ENCODE measurements around the gene NUFIP1. TPM values are rescaled to one million over a fixed set of nuclear protein-coding genes. Genes with fewer than 3 reads are reported as not detected.

The NUFIP1 gene
- polyA plus RNA-seq, 1 experiment: 4.0 TPM

DNA sequence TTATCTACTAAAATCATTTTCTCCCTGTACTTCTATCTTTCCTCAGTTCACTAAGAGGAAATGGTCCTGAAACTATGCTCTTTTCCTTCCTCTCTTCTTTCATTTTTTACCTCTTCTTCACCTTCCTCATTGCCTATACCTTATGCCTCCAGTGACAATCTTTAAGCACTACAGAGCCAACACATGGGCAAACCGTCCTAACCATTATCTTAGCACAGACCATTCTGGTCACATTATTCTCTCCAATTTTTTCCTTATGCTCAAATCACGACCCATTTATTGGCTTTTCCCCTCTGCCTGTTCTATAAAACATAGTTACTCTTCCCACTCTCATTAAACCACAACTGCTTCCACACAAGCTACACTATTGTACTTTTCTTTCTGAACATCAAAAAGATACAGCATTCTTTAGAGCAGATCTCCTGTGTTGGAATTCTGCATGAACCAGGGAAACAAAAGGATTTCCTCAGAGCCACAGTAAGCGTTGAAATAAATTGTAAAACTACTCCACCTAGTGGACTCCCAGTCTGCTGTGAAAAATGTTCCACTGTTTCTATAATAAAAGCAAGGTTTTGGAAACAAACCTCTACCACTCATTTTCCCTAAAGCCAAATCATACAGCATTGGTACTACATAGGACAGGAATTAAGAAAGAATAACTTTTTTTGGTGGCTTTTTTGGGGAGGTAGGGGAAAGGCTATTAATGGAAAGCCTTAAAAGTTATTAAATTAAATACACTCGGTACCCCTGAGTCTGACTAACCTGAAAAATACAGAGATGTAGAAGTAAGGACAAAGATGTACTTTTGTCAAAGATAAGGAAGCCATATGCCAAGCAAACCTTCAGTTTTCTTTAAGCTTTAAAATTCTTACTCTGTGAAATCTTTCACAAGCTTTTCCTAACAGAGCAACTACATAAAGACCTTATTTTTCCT, 19.5 kb downstream of the NUFIP1 start:
- ChIA-PET CTCF (interaction anchor here (0.6 to 7.4 kb wide), 36 partner anchors 8 to 1068 kb away, joined by 3 to 129 read pairs (median 3); partner anchors contain the start of gene TSC22D1), POLR2A (no interaction called here)
- Histone ChIP-seq H3K9me3 (ENCODE audit: control insufficient read depth, insufficient read depth, low read length) (no peaks in the 10 kb centered on the region), H3K27ac (ENCODE audit: low read depth, low read length) (no peak overlapping the region), H3K27me3 (ENCODE audit: control insufficient read depth, insufficient read depth, low read length) (no peaks in the 10 kb centered on the region), H3K4me3 (ENCODE audit: low read depth, low read length) (no peak overlapping the region)
- DNase-seq (ENCODE audit: low read depth, low spot score): peak; percentile 34
- TF ChIP-seq, protein P1, sequence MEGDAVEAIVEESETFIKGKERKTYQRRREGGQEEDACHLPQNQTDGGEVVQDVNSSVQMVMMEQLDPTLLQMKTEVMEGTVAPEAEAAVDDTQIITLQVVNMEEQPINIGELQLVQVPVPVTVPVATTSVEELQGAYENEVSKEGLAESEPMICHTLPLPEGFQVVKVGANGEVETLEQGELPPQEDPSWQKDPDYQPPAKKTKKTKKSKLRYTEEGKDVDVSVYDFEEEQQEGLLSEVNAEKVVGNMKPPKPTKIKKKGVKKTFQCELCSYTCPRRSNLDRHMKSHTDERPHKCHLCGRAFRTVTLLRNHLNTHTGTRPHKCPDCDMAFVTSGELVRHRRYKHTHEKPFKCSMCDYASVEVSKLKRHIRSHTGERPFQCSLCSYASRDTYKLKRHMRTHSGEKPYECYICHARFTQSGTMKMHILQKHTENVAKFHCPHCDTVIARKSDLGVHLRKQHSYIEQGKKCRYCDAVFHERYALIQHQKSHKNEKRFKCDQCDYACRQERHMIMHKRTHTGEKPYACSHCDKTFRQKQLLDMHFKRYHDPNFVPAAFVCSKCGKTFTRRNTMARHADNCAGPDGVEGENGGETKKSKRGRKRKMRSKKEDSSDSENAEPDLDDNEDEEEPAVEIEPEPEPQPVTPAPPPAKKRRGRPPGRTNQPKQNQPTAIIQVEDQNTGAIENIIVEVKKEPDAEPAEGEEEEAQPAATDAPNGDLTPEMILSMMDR (IDR thresholded peaks at IDR 0.05; ENCODE audit: low read depth, low read length): peak; percentile 73

DNA sequence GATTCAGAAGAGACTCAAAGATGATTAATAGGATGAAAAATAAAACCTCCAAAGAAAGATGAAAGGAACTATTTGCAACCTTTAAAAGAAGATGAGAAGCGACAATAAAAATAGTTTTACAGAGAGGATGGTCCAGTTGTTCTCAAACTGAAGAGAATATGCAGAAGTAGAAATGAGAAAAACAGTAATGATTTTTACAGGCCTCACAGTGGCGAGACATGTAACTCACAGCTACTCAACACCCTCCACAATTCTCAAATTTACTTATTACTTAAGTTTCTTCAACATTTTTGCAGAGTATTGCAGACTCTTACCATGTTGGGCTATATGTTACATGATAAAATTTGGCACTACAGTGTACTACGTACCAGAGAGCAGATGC, 20.8 kb downstream of the NUFIP1 start:
- DNase-seq (ENCODE audit: low read depth, low spot score): no peak
- CTCF ChIA-PET: interaction anchor here (0.6 to 7.4 kb wide), 4 partner anchors 395 to 1060 kb away, joined by 4 to 129 read pairs (median 8); no protein-coding TSS in a partner anchor
- H3K27me3 ChIP-seq (ENCODE audit: control insufficient read depth, insufficient read depth, low read length): no peaks in the 10 kb centered on the region
- H3K27ac ChIP-seq (ENCODE audit: low read depth, low read length): no peak overlapping the region
- TF ChIP-seq, protein P1 (IDR thresholded peaks at IDR 0.05; ENCODE audit: low read depth, low read length): no peak
- H3K4me3 ChIP-seq (ENCODE audit: low read depth, low read length): no peak overlapping the region
- no peaks in the 10 kb centered on the region for H3K9me3 ChIP-seq (ENCODE audit: control insufficient read depth, insufficient read depth, low read length)
- POLR2A ChIA-PET: no interaction called here

DNA sequence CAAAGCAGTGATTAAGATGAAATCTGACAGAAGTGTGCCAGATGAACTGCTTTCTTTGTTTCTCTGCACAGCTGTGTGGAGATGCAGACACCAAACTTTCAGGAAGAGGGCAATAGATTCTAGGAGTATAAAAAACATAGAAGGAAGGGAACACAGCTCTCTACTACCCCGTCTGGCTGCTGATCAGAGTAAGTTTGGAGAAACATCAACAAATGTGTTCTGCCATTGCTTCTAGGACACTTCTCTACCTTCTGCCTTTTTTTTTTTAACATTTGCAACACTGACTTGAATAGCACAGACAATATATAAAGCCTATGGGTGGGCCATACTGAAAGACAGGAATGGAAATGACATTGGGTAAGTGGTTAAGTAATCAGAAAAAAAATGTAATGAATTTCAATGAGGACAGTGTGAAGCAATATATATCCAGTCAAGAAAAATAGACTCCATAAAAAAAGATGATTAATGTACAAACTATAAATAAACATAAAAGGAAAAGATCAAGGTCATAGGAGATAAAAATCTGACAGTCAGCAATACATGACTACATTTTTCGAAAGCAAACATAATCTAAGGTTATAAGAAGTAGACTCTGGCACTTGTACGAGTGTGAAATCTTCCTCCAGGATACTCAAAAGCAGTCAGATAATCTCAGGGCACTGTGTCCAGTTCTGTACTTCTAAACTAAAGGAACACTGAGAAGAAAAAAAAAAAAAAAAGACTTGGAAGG, 21.4 kb downstream of the NUFIP1 start:
- CTCF ChIA-PET: interaction anchor here (0.6 to 7.4 kb wide), 3 partner anchors 394 to 519 kb away, joined by 4 to 129 read pairs (median 6); no protein-coding TSS in a partner anchor
- H3K27me3 ChIP-seq (ENCODE audit: control insufficient read depth, insufficient read depth, low read length): no peaks in the 10 kb centered on the region
- POLR2A ChIA-PET: no interaction called here
- no peak overlapping the region for H3K27ac ChIP-seq (ENCODE audit: low read depth, low read length)
- TF ChIP-seq, protein P1 (IDR thresholded peaks at IDR 0.05; ENCODE audit: low read depth, low read length): peak; percentile 41; the same call in 1 of the 2 replicates
- no peak overlapping the region for H3K4me3 ChIP-seq (ENCODE audit: low read depth, low read length)
- H3K9me3 ChIP-seq (ENCODE audit: control insufficient read depth, insufficient read depth, low read length): no peaks in the 10 kb centered on the region
- no peak for DNase-seq (ENCODE audit: low read depth, low spot score)

DNA sequence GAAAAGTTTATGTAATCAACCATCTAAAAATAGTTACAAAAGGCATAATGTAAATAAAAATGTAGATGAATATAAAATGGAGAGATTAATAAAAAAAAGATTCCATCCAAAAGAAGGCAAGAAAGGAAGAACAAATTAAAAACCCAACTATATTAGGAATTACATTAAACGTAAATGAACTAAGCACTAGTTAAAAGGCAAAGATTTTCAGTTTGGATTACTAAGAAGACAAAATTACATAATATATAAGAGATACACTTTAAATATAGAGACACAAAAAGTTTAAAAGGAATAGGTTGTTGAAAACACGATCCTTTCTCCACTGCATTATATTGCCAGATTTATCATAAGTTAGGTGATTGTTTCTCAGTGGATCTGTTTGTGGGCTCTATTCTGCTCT, 27.3 kb downstream of the NUFIP1 start:
- no peak for DNase-seq (ENCODE audit: low read depth, low spot score)
- TF ChIP-seq, protein P1 (IDR thresholded peaks at IDR 0.05; ENCODE audit: low read depth, low read length): no peak
- no peaks in the 10 kb centered on the region for H3K27me3 ChIP-seq (ENCODE audit: control insufficient read depth, insufficient read depth, low read length)
- ChIA-PET POLR2A (no interaction called here), CTCF (interaction anchor here (0.6 to 1.8 kb wide), 3 partner anchors 8 to 478 kb away, joined by 3 to 7 read pairs (median 6); no protein-coding TSS in a partner anchor)
- H3K4me3 ChIP-seq (ENCODE audit: low read depth, low read length): no peak overlapping the region
- H3K9me3 ChIP-seq (ENCODE audit: control insufficient read depth, insufficient read depth, low read length): peaks cover 5% of the 10 kb centered on the region; the same call in 1 of the 2 replicates
- H3K27ac ChIP-seq (ENCODE audit: low read depth, low read length): no peak overlapping the region
